Measurements from ENCODE around the gene ADH4.
"Not testable (repeated sequence)": the region's sequence is repeated elsewhere in the genome, so short reads cannot be mapped to it uniquely, and the experiment has no call there.

The ADH4 gene

GRCh38 chr4:99134586-99134985 lies 9.5 kb downstream of the ADH4 start:
- DNase-seq: no peak

- DNase-seq: no peak
Observed at GRCh38 chr4:99131378-99131777, 12.7 kb downstream of the ADH4 start.

- no peak for DNase-seq
Observed at GRCh38 chr4:99126376-99126775, 17.7 kb downstream of the ADH4 start.

GRCh38 chr4:99121008-99121407 lies 23.1 kb downstream of the ADH4 start:
- no peak for DNase-seq

- DNase-seq: no peak
Observed at GRCh38 chr4:99120501-99120900, 23.6 kb downstream of the ADH4 start.

- DNase-seq: no peak
Observed at GRCh38 chr4:99117876-99118693, 26.0 kb downstream of the ADH4 start.

GRCh38 chr4:99117122-99117841 lies 26.8 kb downstream of the ADH4 start:
- not testable (repeated sequence) for DNase-seq

GRCh38 chr4:99109286-99109685 lies 34.8 kb downstream of the ADH4 start:
- not testable (repeated sequence) for DNase-seq

GRCh38 chr4:99104153-99104552 lies 39.9 kb downstream of the ADH4 start:
- no peak for DNase-seq

GRCh38 chr4:99103166-99103565 lies 40.9 kb downstream of the ADH4 start:
- no peak for DNase-seq

- no peak for DNase-seq
Observed at GRCh38 chr4:99102634-99103033, 41.5 kb downstream of the ADH4 start.

GRCh38 chr4:99100876-99101275 lies 43.2 kb downstream of the ADH4 start:
- no peak for DNase-seq

- DNase-seq: not testable (repeated sequence)
Observed at GRCh38 chr4:99099814-99100213, 44.3 kb downstream of the ADH4 start.

GRCh38 chr4:99099311-99099710 lies 44.8 kb downstream of the ADH4 start:
- no peak for DNase-seq

GRCh38 chr4:99091841-99092240 lies 52.3 kb downstream of the ADH4 start:
- DNase-seq: not testable (repeated sequence)

- DNase-seq: no peak
Observed at GRCh38 chr4:99091216-99091575, 52.9 kb downstream of the ADH4 start.

GRCh38 chr4:99090481-99091215 lies 53.4 kb downstream of the ADH4 start:
- DNase-seq: no peak

GRCh38 chr4:99088481-99089365 lies 55.4 kb downstream of the ADH4 start, which contains the start of gene ADH5:
ADH5 (minus strand) TSS chr4:99088788; CDS start chr4:99088700, 88 bp downstream.
- DNase-seq: peak; percentile 88

- peak; percentile 59 for DNase-seq
Observed at GRCh38 chr4:99088023-99088449, 56.1 kb downstream of the ADH4 start.

GRCh38 chr4:99084595-99084994 lies 59.5 kb downstream of the ADH4 start:
- DNase-seq: no peak

- no peak for DNase-seq
Observed at GRCh38 chr4:99082192-99082591, 61.9 kb downstream of the ADH4 start.

- not testable (repeated sequence) for DNase-seq
Observed at GRCh38 chr4:99080869-99081268, 63.2 kb downstream of the ADH4 start.

Measured in right kidney (tissue), 1 donor.